MM.1S (cell line): ENCODE measurements around the gene CHRDL1.

Experiments used
- DNase-seq: peaks from one replicate; pipeline ENCODE4 v3.0.0-alpha.2; 2015
- H2AFZ ChIP-seq: fragments of 300-600 bp; sonication (generic); 2 replicates; pipeline ENCODE4 v1.6.0; 2016; ENCODE audit warnings: antibody characterized with exemption, low read length
- H3F3A ChIP-seq: fragments of 300-600 bp; sonication (generic); 2 replicates; pipeline ENCODE4 v1.6.1; 2016; ENCODE audit warnings: mild to moderate bottlenecking, antibody characterized with exemption, low read length, moderate library complexity, mixed read lengths; ENCODE audit not compliant: insufficient read depth
- H3K27ac ChIP-seq: fragments of 300-600 bp; sonication (generic); 2 replicates; pipeline ENCODE4 v1.5.1; 2016; ENCODE audit warnings: mild to moderate bottlenecking, low read length
- H3K27me3 ChIP-seq: fragments of 300-600 bp; sonication (generic); replicated peaks from 2 replicates; pipeline ENCODE4 v1.6.0; 2016; ENCODE audit warnings: low read length; ENCODE audit not compliant: insufficient read depth
- H3K36me3 ChIP-seq: fragments of 300-600 bp; sonication (generic); replicated peaks from 2 replicates; pipeline ENCODE4 v1.6.1; 2016; ENCODE audit warnings: mild to moderate bottlenecking, low read length, mixed read lengths; ENCODE audit not compliant: insufficient read depth
- H3K4me1 ChIP-seq: fragments of 300-600 bp; sonication (generic); 2 replicates; pipeline ENCODE4 v1.6.1; 2016; ENCODE audit warnings: low read length, mixed read lengths
- H3K4me2 ChIP-seq: fragments of 300-600 bp; sonication (generic); 2 replicates; pipeline ENCODE4 v1.6.0; 2016; ENCODE audit warnings: low read depth, low read length
- H3K4me3 ChIP-seq: fragments of 300-600 bp; sonication (generic); 2 replicates; pipeline ENCODE4 v1.5.1; 2016; ENCODE audit warnings: low read length, mixed read lengths
- H3K79me2 ChIP-seq: fragments of 300-600 bp; sonication (generic); 2 replicates; pipeline ENCODE4 v1.6.1; 2016; ENCODE audit warnings: mixed run types, low read length, mixed read lengths
- H3K9ac ChIP-seq: fragments of 300-600 bp; sonication (generic); 2 replicates; pipeline ENCODE4 v1.6.1; 2016; ENCODE audit warnings: low read length, mixed read lengths
- H3K9me2 ChIP-seq: fragments of 300-600 bp; sonication (generic); replicated peaks from 2 replicates; pipeline ENCODE4 v1.6.1; 2016; ENCODE audit warnings: mild to moderate bottlenecking, low read length, mixed read lengths; ENCODE audit not compliant: insufficient read depth
- H3K9me3 ChIP-seq: fragments of 300-600 bp; sonication (generic); replicated peaks from 2 replicates; pipeline ENCODE4 v1.6.1; 2016; ENCODE audit warnings: mild to moderate bottlenecking, low read length, mixed read lengths; ENCODE audit not compliant: insufficient read depth
- H4K20me1 ChIP-seq: fragments of 300-600 bp; sonication (generic); 2 replicates; pipeline ENCODE4 v1.6.1; 2016; ENCODE audit warnings: mild to moderate bottlenecking, low read length, moderate library complexity, mixed read lengths; ENCODE audit not compliant: insufficient read depth
- EZH2 ChIP-seq: fragments of 300-600 bp; sonication (generic); optimal IDR thresholded peaks from 2 replicates; pipeline ENCODE3; 2017; ENCODE audit warnings: low read depth, mild to moderate bottlenecking, antibody characterized with exemption, low read length, mixed read lengths
- EZH2phosphoT487 ChIP-seq: fragments of 300-600 bp; sonication (generic); IDR thresholded peaks from 2 replicates; pipeline ENCODE4 v1.6.1; 2018; ENCODE audit warnings: antibody characterized with exemption, low read length
- TF ChIP-seq, protein P1 (sequence below): fragments of 300-600 bp; sonication (generic); IDR thresholded peaks from 2 replicates; pipeline ENCODE4 v1.5.1; 2016; ENCODE audit warnings: antibody characterized with exemption, low read length, mixed read lengths

CHRDL1 gene

GRCh38 chrX:110759785-110760184 lies 35.8 kb downstream of the CHRDL1 start:
- no peak for DNase-seq
- H3F3A ChIP-seq = no peaks in the 10 kb centered on the region
- no peaks in the 10 kb centered on the region for H3K27me3 ChIP-seq
- TF ChIP-seq EZH2 = no peak
- TF ChIP-seq, protein P1, sequence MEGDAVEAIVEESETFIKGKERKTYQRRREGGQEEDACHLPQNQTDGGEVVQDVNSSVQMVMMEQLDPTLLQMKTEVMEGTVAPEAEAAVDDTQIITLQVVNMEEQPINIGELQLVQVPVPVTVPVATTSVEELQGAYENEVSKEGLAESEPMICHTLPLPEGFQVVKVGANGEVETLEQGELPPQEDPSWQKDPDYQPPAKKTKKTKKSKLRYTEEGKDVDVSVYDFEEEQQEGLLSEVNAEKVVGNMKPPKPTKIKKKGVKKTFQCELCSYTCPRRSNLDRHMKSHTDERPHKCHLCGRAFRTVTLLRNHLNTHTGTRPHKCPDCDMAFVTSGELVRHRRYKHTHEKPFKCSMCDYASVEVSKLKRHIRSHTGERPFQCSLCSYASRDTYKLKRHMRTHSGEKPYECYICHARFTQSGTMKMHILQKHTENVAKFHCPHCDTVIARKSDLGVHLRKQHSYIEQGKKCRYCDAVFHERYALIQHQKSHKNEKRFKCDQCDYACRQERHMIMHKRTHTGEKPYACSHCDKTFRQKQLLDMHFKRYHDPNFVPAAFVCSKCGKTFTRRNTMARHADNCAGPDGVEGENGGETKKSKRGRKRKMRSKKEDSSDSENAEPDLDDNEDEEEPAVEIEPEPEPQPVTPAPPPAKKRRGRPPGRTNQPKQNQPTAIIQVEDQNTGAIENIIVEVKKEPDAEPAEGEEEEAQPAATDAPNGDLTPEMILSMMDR = no peak
- H2AFZ ChIP-seq = no peak overlapping the region
- H3K4me1 ChIP-seq = no peaks in the 10 kb centered on the region
- no peaks in the 10 kb centered on the region for H3K9me2 ChIP-seq
- no peak overlapping the region for H3K4me3 ChIP-seq
- H3K36me3 ChIP-seq = no peaks in the 10 kb centered on the region
- H3K79me2 ChIP-seq = no peaks in the 10 kb centered on the region
- H3K9ac ChIP-seq = no peak overlapping the region
- no peaks in the 10 kb centered on the region for H3K9me3 ChIP-seq
- H3K4me2 ChIP-seq = no peak overlapping the region
- no peaks in the 10 kb centered on the region for H4K20me1 ChIP-seq
- no peak overlapping the region for H3K27ac ChIP-seq

- TF ChIP-seq EZH2 (no peak), EZH2phosphoT487 (no peak)
- TF ChIP-seq, protein P1 = no peak
- H2AFZ ChIP-seq = no peak overlapping the region
- no peaks in the 10 kb centered on the region for H4K20me1 ChIP-seq
- no peaks in the 10 kb centered on the region for H3F3A ChIP-seq
- H3K79me2 ChIP-seq = no peaks in the 10 kb centered on the region
- DNase-seq = no peak
- no peaks in the 10 kb centered on the region for H3K4me1 ChIP-seq
- H3K9me2 ChIP-seq = no peaks in the 10 kb centered on the region
- H3K36me3 ChIP-seq = no peaks in the 10 kb centered on the region
- no peak overlapping the region for H3K4me3 ChIP-seq
- H3K27ac ChIP-seq = no peak overlapping the region
- H3K9me3 ChIP-seq = no peaks in the 10 kb centered on the region
- H3K4me2 ChIP-seq = no peak overlapping the region
- H3K9ac ChIP-seq = no peak overlapping the region
- no peaks in the 10 kb centered on the region for H3K27me3 ChIP-seq
Observed at GRCh38 chrX:110758781-110759422, 36.7 kb downstream of the CHRDL1 start.

- Histone ChIP-seq H3K9ac (no peak overlapping the region), H4K20me1 (no peaks in the 10 kb centered on the region), H3K9me3 (no peaks in the 10 kb centered on the region), H3K27me3 (no peaks in the 10 kb centered on the region), H3K9me2 (no peaks in the 10 kb centered on the region), H3K36me3 (no peaks in the 10 kb centered on the region), H3K4me3 (no peak overlapping the region), H3K4me2 (no peak overlapping the region), H3K27ac (no peak overlapping the region), H3K4me1 (no peaks in the 10 kb centered on the region), H3K79me2 (no peaks in the 10 kb centered on the region), H2AFZ (no peak overlapping the region), H3F3A (no peaks in the 10 kb centered on the region)
- no peak for TF ChIP-seq EZH2phosphoT487
- TF ChIP-seq, protein P1 = no peak
- TF ChIP-seq EZH2 = no peak
- DNase-seq = no peak
Observed at GRCh38 chrX:110755611-110756010, 40.0 kb downstream of the CHRDL1 start.
